Measurements from ENCODE around the gene SDCCAG8.

DNA sequence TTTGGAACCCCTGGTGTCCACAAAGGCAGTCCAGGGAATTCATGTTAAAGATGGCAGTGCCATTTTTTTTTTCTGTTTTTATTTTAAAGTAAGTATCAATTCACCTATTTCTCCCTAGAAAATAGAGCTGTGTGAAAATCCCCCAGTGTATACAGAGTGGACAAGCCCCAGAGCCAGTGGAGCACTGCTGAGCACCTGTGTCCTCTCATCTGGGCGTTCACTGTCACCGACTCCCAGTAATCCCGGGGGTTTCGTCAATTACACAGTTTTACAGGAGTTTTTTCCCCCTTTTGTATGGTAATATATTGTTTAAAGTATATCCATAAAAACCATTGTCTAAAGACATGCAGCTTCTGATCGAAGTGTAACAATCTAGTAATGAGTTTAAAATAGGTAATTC is 175.8 kb downstream of the SDCCAG8 start:
- TF ChIP-seq, protein P1, sequence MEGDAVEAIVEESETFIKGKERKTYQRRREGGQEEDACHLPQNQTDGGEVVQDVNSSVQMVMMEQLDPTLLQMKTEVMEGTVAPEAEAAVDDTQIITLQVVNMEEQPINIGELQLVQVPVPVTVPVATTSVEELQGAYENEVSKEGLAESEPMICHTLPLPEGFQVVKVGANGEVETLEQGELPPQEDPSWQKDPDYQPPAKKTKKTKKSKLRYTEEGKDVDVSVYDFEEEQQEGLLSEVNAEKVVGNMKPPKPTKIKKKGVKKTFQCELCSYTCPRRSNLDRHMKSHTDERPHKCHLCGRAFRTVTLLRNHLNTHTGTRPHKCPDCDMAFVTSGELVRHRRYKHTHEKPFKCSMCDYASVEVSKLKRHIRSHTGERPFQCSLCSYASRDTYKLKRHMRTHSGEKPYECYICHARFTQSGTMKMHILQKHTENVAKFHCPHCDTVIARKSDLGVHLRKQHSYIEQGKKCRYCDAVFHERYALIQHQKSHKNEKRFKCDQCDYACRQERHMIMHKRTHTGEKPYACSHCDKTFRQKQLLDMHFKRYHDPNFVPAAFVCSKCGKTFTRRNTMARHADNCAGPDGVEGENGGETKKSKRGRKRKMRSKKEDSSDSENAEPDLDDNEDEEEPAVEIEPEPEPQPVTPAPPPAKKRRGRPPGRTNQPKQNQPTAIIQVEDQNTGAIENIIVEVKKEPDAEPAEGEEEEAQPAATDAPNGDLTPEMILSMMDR (IDR thresholded peaks at IDR 0.05) = no peak
- TF ChIP-seq POLR2A (IDR thresholded peaks at IDR 0.05) = no peak

Data from body of pancreas (tissue), 4 donors.